ENCODE measurements around the gene USHBP1. TPM values are rescaled to one million over a fixed set of nuclear protein-coding genes. Genes with fewer than 3 reads are reported as not detected.
A peak's percentile ranks its signal among the peaks of the same experiment; 100 is the strongest.

USHBP1 gene
- total and polyA plus RNA-seq, 2 of the 13 experiments (the other 11 are each of a cell fraction or from before 2014, with no cell fraction given), result 0.15 to 1.5 TPM

DNA sequence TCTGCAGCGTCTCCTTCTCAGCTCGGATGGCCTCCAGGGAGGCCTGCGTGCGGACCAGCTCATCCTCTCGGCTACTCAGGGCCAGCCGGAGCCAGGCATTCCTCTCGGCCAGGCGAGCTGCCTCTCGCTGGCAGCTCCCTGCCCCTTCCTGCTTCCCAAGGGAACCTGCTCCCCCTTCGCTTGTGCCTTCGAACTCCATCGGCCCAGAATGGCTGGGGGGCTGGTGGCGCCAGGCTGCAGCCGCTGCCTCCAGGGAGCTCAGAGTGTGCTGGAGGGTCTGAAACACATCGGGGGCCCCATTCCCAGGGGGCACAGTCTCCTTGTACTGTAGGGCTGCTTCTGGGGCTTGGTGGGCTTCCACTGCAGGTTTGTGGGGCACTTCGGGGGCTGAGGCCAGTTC lies 2.0 kb downstream of the USHBP1 start:
- no TSS peak for BruUV-seq (replicated peaks)
- H3K9ac ChIP-seq (ENCODE audit: insufficient read depth, low read depth, low read length), result no peak overlapping the region
- H2AFZ ChIP-seq (ENCODE audit: low read length), result no peak overlapping the region
- no peaks in the 10 kb centered on the region for H4K20me1 ChIP-seq (ENCODE audit: insufficient read depth, low read length)
- ATAC-seq (no peak), FAIRE-seq (no peak), DNase-seq (ENCODE audit: low spot score) (no peak)
- H3K9me3 ChIP-seq (ENCODE audit: low read length), result no peaks in the 10 kb centered on the region
- CTCF ChIA-PET (ENCODE audit: low intra/inter-chr PET ratio, low total read pairs), result no interaction called here
- no peak overlapping the region for H3K4me3 ChIP-seq (replicated peaks in 1 of 3; ENCODE audit: insufficient read depth in 1 of 3, low read depth in 2 of 3, low read length in 3 of 3)
- peaks cover 56% of the 10 kb centered on the region for H3K4me1 ChIP-seq (ENCODE audit: insufficient read depth, low read length)
- WGBS (ENCODE audit: low lambda C conversion rate), result 56% methylated on average over 14 of the region's 16 CpGs
- peak overlapping the region; percentile 12; the same call in 1 of the 2 replicates for H3K4me2 ChIP-seq (ENCODE audit: low read depth, low read length)
- no peak for TF ChIP-seq NCOA5 (CRISPR knock-in tag; IDR thresholded peaks at IDR 0.05)
- TF ChIP-seq, protein P1, sequence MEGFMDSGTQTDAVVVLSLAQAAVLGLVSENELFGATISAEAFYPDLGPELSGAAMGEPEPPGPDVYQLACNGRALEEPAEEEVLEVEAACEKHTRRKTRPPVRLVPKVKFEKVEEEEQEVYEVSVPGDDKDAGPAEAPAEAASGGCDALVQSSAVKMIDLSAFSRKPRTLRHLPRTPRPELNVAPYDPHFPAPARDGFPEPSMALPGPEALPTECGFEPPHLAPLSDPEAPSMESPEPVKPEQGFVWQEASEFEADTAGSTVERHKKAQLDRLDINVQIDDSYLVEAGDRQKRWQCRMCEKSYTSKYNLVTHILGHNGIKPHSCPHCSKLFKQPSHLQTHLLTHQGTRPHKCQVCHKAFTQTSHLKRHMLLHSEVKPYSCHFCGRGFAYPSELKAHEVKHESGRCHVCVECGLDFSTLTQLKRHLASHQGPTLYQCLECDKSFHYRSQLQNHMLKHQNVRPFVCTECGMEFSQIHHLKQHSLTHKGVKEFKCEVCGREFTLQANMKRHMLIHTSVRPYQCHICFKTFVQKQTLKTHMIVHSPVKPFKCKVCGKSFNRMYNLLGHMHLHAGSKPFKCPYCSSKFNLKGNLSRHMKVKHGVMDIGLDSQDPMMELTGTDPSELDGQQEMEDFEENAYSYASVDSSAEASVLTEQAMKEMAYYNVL (CRISPR knock-in tag; IDR thresholded peaks at IDR 0.05; ENCODE audit: borderline replicate concordance), result no peak
- TF ChIP-seq, protein P2, sequence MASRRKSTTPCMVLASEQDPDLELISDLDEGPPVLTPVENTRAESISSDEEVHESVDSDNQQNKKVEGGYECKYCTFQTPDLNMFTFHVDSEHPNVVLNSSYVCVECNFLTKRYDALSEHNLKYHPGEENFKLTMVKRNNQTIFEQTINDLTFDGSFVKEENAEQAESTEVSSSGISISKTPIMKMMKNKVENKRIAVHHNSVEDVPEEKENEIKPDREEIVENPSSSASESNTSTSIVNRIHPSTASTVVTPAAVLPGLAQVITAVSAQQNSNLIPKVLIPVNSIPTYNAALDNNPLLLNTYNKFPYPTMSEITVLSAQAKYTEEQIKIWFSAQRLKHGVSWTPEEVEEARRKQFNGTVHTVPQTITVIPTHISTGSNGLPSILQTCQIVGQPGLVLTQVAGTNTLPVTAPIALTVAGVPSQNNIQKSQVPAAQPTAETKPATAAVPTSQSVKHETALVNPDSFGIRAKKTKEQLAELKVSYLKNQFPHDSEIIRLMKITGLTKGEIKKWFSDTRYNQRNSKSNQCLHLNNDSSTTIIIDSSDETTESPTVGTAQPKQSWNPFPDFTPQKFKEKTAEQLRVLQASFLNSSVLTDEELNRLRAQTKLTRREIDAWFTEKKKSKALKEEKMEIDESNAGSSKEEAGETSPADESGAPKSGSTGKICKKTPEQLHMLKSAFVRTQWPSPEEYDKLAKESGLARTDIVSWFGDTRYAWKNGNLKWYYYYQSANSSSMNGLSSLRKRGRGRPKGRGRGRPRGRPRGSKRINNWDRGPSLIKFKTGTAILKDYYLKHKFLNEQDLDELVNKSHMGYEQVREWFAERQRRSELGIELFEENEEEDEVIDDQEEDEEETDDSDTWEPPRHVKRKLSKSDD (CRISPR knock-in tag; IDR thresholded peaks at IDR 0.05; ENCODE audit: low read depth), result no peak
- TF ChIP-seq, protein P3, sequence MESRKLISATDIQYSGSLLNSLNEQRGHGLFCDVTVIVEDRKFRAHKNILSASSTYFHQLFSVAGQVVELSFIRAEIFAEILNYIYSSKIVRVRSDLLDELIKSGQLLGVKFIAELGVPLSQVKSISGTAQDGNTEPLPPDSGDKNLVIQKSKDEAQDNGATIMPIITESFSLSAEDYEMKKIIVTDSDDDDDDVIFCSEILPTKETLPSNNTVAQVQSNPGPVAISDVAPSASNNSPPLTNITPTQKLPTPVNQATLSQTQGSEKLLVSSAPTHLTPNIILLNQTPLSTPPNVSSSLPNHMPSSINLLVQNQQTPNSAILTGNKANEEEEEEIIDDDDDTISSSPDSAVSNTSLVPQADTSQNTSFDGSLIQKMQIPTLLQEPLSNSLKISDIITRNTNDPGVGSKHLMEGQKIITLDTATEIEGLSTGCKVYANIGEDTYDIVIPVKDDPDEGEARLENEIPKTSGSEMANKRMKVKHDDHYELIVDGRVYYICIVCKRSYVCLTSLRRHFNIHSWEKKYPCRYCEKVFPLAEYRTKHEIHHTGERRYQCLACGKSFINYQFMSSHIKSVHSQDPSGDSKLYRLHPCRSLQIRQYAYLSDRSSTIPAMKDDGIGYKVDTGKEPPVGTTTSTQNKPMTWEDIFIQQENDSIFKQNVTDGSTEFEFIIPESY (CRISPR knock-in tag; IDR thresholded peaks at IDR 0.05), result peak; percentile 44; the same call in 1 of the 2 replicates
- no peak for TF ChIP-seq LRRFIP1 (CRISPR knock-in tag; conservative IDR thresholded peaks at IDR 0.05)
- TF ChIP-seq HNRNPL (IDR thresholded peaks at IDR 0.05; ENCODE audit: low read depth, low read length), result no peak
- TF ChIP-seq ZNF124 (CRISPR knock-in tag; IDR thresholded peaks at IDR 0.05), result no peak
- TF ChIP-seq, protein P4, sequence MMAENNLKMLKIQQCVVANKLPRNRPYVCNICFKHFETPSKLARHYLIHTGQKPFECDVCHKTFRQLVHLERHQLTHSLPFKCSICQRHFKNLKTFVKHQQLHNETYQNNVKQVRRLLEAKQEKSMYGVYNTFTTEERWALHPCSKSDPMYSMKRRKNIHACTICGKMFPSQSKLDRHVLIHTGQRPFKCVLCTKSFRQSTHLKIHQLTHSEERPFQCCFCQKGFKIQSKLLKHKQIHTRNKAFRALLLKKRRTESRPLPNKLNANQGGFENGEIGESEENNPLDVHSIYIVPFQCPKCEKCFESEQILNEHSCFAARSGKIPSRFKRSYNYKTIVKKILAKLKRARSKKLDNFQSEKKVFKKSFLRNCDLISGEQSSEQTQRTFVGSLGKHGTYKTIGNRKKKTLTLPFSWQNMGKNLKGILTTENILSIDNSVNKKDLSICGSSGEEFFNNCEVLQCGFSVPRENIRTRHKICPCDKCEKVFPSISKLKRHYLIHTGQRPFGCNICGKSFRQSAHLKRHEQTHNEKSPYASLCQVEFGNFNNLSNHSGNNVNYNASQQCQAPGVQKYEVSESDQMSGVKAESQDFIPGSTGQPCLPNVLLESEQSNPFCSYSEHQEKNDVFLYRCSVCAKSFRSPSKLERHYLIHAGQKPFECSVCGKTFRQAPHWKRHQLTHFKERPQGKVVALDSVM (CRISPR knock-in tag; IDR thresholded peaks at IDR 0.05), result peak; percentile 38; the same call in 1 of the 2 replicates
- no peak for TF ChIP-seq FOXO4 (CRISPR knock-in tag; conservative IDR thresholded peaks at IDR 0.05)
- peaks cover 2% of the 10 kb centered on the region for H3K79me2 ChIP-seq (ENCODE audit: insufficient read depth, low read length)
- intact Hi-C loops (cut with micrococcal nuclease; ENCODE audit: unreplicated experiment) (no loop called here), in situ Hi-C loops (cut with HindIII; ENCODE audit: extremely low pct_ligation_motif_present, low pct_unique_long_range_greater_than_20kb) (no loop called here)
- H3K27ac ChIP-seq (ENCODE audit: extremely low read length, insufficient read depth, low read length), result no peak overlapping the region
- H3K27me3 ChIP-seq (ENCODE audit: control insufficient read depth in 1 of 2, insufficient read depth in 2 of 2, low read length in 2 of 2), result peaks cover 0 to under 1% of the 10 kb centered on the region in 2 experiments; a peak in 2 of 5 replicates
- POLR2A ChIA-PET, result interaction anchor here (1.6 to 3.4 kb wide), 3 partner anchors 15 to 47 kb away, joined by 4 to 13 read pairs (median 9); partner anchors contain the start of gene USE1
- no peaks in the 10 kb centered on the region for H3K36me3 ChIP-seq (replicated peaks in 1 of 2; ENCODE audit: control insufficient read depth in 1 of 2, insufficient read depth in 2 of 2, low read length in 2 of 2)

Measured in HepG2 (cell line).